Measurements from ENCODE around the gene ARL6.
"Not testable (repeated sequence)": the region's sequence is repeated elsewhere in the genome, so short reads cannot be mapped to it uniquely, and the experiment has no call there.

ARL6 gene

GRCh38 chr3:97830638-97831037 is 66.1 kb downstream of the ARL6 start:
- Mint-ChIP-seq H3K27ac (no peak overlapping the region), H3K36me3 (peaks cover 0 to 6% of the 10 kb centered on the region in 2 donors), H3K27me3 (peaks cover 0 to under 1% of the 10 kb centered on the region in 2 donors), H3K9me3 (peaks cover 4% of the 10 kb centered on the region in 2 donors), H3K4me1 (no peaks in the 10 kb centered on the region), H3K4me3 (no peak overlapping the region)
- DNase-seq (no peak), ATAC-seq (replicated peaks) (no peak)

GRCh38 chr3:97831140-97831539 is 66.6 kb downstream of the ARL6 start:
- ATAC-seq (replicated peaks) (no peak), DNase-seq (no peak)
- no peaks in the 10 kb centered on the region for H3K4me1 Mint-ChIP-seq
- peaks cover 0 to 6% of the 10 kb centered on the region in 2 donors for H3K36me3 Mint-ChIP-seq
- no peaks in the 10 kb centered on the region for H3K27me3 Mint-ChIP-seq
- H3K27ac Mint-ChIP-seq: no peak overlapping the region
- H3K4me3 Mint-ChIP-seq: no peak overlapping the region
- peaks cover 4% of the 10 kb centered on the region in 2 donors for H3K9me3 Mint-ChIP-seq

GRCh38 chr3:97833184-97833583 is 68.6 kb downstream of the ARL6 start:
- not testable (repeated sequence) for H3K4me1 Mint-ChIP-seq; ATAC-seq (replicated peaks); H3K9me3 Mint-ChIP-seq; H3K4me3 Mint-ChIP-seq; H3K27ac Mint-ChIP-seq; DNase-seq; H3K27me3 Mint-ChIP-seq; H3K36me3 Mint-ChIP-seq

- no peak for DNase-seq
- Mint-ChIP-seq H3K27ac (no peak overlapping the region), H3K36me3 (peaks cover 0 to 6% of the 10 kb centered on the region in 2 donors), H3K4me3 (no peak overlapping the region), H3K9me3 (peaks cover 4% of the 10 kb centered on the region in 2 donors), H3K27me3 (no peaks in the 10 kb centered on the region), H3K4me1 (no peaks in the 10 kb centered on the region)
- ATAC-seq (replicated peaks): no peak
Observed at GRCh38 chr3:97835761-97836160, 71.2 kb downstream of the ARL6 start.

- no peaks in the 10 kb centered on the region for H3K4me1 Mint-ChIP-seq
- no peaks in the 10 kb centered on the region for H3K27me3 Mint-ChIP-seq
- no peak for ATAC-seq (replicated peaks)
- H3K36me3 Mint-ChIP-seq: no peaks in the 10 kb centered on the region
- H3K4me3 Mint-ChIP-seq: no peak overlapping the region
- no peak for DNase-seq
- no peak overlapping the region for H3K27ac Mint-ChIP-seq
- no peaks in the 10 kb centered on the region for H3K9me3 Mint-ChIP-seq
Observed at GRCh38 chr3:97838393-97838792, 73.8 kb downstream of the ARL6 start.

- DNase-seq (no peak), ATAC-seq (replicated peaks) (no peak)
- Mint-ChIP-seq H3K36me3 (no peaks in the 10 kb centered on the region), H3K9me3 (no peaks in the 10 kb centered on the region), H3K4me3 (no peak overlapping the region), H3K27ac (no peak overlapping the region), H3K27me3 (no peaks in the 10 kb centered on the region), H3K4me1 (no peaks in the 10 kb centered on the region)
Observed at GRCh38 chr3:97839944-97840343, 75.4 kb downstream of the ARL6 start.

- H3K4me1 Mint-ChIP-seq: no peaks in the 10 kb centered on the region
Observed at GRCh38 chr3:97841304-97841703, 76.7 kb downstream of the ARL6 start.

GRCh38 chr3:97841956-97842355 is 77.4 kb downstream of the ARL6 start:
- DNase-seq: no peak
- no peak overlapping the region for H3K27ac Mint-ChIP-seq
- H3K27me3 Mint-ChIP-seq: no peaks in the 10 kb centered on the region
- H3K36me3 Mint-ChIP-seq: no peaks in the 10 kb centered on the region
- H3K4me1 Mint-ChIP-seq: no peaks in the 10 kb centered on the region
- H3K4me3 Mint-ChIP-seq: no peak overlapping the region
- H3K9me3 Mint-ChIP-seq: no peaks in the 10 kb centered on the region
- ATAC-seq (replicated peaks): no peak

More at GRCh38 chr3:97841304-97841703, 76.7 kb downstream of the ARL6 start:
- H3K27me3 Mint-ChIP-seq: no peaks in the 10 kb centered on the region
- no peak overlapping the region for H3K27ac Mint-ChIP-seq
- H3K9me3 Mint-ChIP-seq: no peaks in the 10 kb centered on the region
- no peak for ATAC-seq (replicated peaks)
- no peaks in the 10 kb centered on the region for H3K36me3 Mint-ChIP-seq
- H3K4me3 Mint-ChIP-seq: no peak overlapping the region
- DNase-seq: no peak

GRCh38 chr3:97848779-97849178 is 84.2 kb downstream of the ARL6 start:
- no peak overlapping the region for H3K27ac Mint-ChIP-seq
- peaks cover 2% of the 10 kb centered on the region in 2 donors for H3K9me3 Mint-ChIP-seq
- no peaks in the 10 kb centered on the region for H3K36me3 Mint-ChIP-seq
- ATAC-seq (replicated peaks) (no peak), DNase-seq (no peak)
- H3K27me3 Mint-ChIP-seq: no peaks in the 10 kb centered on the region
- H3K4me3 Mint-ChIP-seq: no peak overlapping the region
- H3K4me1 Mint-ChIP-seq: no peaks in the 10 kb centered on the region

Data from stimulated activated naive B cell treated with anti-CD40 and anti-IgM and Interleukin-4, amounts not matched to agents 10 μg/mL and 1 μg/mL and 100 μg/mL, for 72 hours (primary cell).